HCT116 (cell line): ENCODE measurements around the gene SEMA3F.

Source experiments
- CTCF ChIP-seq, 3 experiments: fragments of 200-600 bp in 1 of 3; sonication (generic) in 1 of 3; IDR thresholded peaks in 2 of 3; conservative IDR thresholded peaks in 1 of 3; 2 replicates each; pipeline ENCODE4 v1.5.1; 2012 to 2017; ENCODE audit warnings: low read depth in 2 of 3, low read length in 2 of 3, antibody characterized with exemption in 1 of 3, borderline replicate concordance in 1 of 3, control low read depth in 1 of 3, mild to moderate bottlenecking in 1 of 3, mixed read lengths in 1 of 3, mixed run types in 1 of 3, moderate library complexity in 1 of 3; ENCODE audit not compliant: insufficient read depth in 1 of 3
- EZH2 ChIP-seq: fragments of 200-600 bp; sonication (generic); IDR thresholded peaks from 2 replicates; pipeline ENCODE4 v1.6.1; 2017; ENCODE audit warnings: antibody characterized with exemption, mixed run types
- EZH2phosphoT487 ChIP-seq: fragments of 200-600 bp; IDR thresholded peaks from 2 replicates; pipeline ENCODE4 v1.6.1; 2018; ENCODE audit warnings: antibody characterized with exemption, borderline replicate concordance
- MAX ChIP-seq: IDR thresholded peaks from 2 replicates; pipeline ENCODE4 v1.6.1; 2012
- POLR2A ChIP-seq: IDR thresholded peaks from 2 replicates; pipeline ENCODE4 v1.7.0; 2011; ENCODE audit warnings: borderline replicate concordance; ENCODE audit not compliant: insufficient read depth, insufficient read length; ENCODE audit errors: extremely low read depth
- POLR2AphosphoS5 ChIP-seq: IDR thresholded peaks from 2 replicates; pipeline ENCODE4 v1.6.1; 2011; ENCODE audit warnings: mild to moderate bottlenecking, low read depth, low read length, moderate library complexity
- SRF ChIP-seq: IDR thresholded peaks from 2 replicates; pipeline ENCODE4 v1.6.1; 2012; ENCODE audit warnings: low read depth
- ZNF274 ChIP-seq: fragments of 200-500 bp; sonication (Bioruptor generic); IDR thresholded peaks from 2 replicates; pipeline ENCODE4 v1.6.1; 2014; ENCODE audit warnings: mild to moderate bottlenecking, low read depth, low read length, inconsistent platforms

- no peak for TF ChIP-seq EZH2phosphoT487
- no peak for TF ChIP-seq ZNF274
- no peak for TF ChIP-seq POLR2AphosphoS5
- TF ChIP-seq CTCF (IDR thresholded peaks at IDR 0.05 in 2 of 3, conservative IDR thresholded peaks at IDR 0.05 in 1 of 3; ENCODE audit: borderline replicate concordance in 1 of 3, insufficient read depth in 1 of 3, low read depth in 2 of 3, low read length in 2 of 3), result no peak
- TF ChIP-seq SRF, result no peak
- TF ChIP-seq POLR2A, result no peak
- no peak for TF ChIP-seq EZH2
- TF ChIP-seq MAX, result no peak
Observed at GRCh38 chr3:50210176-50210509, 55.0 kb downstream of the SEMA3F start.
